NCI-H187 (cell line): ENCODE measurements around the gene DLG2.
"Not testable (repeated sequence)": the region's sequence is repeated elsewhere in the genome, so short reads cannot be mapped to it uniquely, and the experiment has no call there.

ENCODE experiments used
- DNase-seq, 2 experiments: peaks; one replicate each; lab custom pipeline; 2025; lab: John Stamatoyannopoulos, UW

Gene DLG2

GRCh38 chr11:85231588-85231987 is 395.6 kb downstream of the DLG2 start:
- no peak for DNase-seq

GRCh38 chr11:85229723-85230122 is 397.4 kb downstream of the DLG2 start:
- not testable (repeated sequence) for DNase-seq

- no peak for DNase-seq
Measured at GRCh38 chr11:85196968-85197367, 430.2 kb downstream of the DLG2 start.

- DNase-seq: no peak
Measured at GRCh38 chr11:85195934-85196333, 431.2 kb downstream of the DLG2 start.

- no peak for DNase-seq
Measured at GRCh38 chr11:85187992-85188391, 439.2 kb downstream of the DLG2 start.

- no peak for DNase-seq
Measured at GRCh38 chr11:85184721-85185120, 442.4 kb downstream of the DLG2 start.

- no peak for DNase-seq
Measured at GRCh38 chr11:85182441-85183387, 444.4 kb downstream of the DLG2 start.

GRCh38 chr11:85180528-85180927 is 446.6 kb downstream of the DLG2 start:
- DNase-seq: no peak

GRCh38 chr11:85171648-85172257 is 455.4 kb downstream of the DLG2 start:
- no peak for DNase-seq

- no peak for DNase-seq
Measured at GRCh38 chr11:85170184-85170583, 457.0 kb downstream of the DLG2 start.

- DNase-seq: no peak
Measured at GRCh38 chr11:85167471-85167870, 459.7 kb downstream of the DLG2 start.

GRCh38 chr11:85167038-85167437 is 460.1 kb downstream of the DLG2 start:
- no peak for DNase-seq

- no peak for DNase-seq
Measured at GRCh38 chr11:85165819-85166218, 461.3 kb downstream of the DLG2 start.

- no peak for DNase-seq
Measured at GRCh38 chr11:85164743-85165142, 462.4 kb downstream of the DLG2 start.

- no peak for DNase-seq
Measured at GRCh38 chr11:85154294-85154693, 472.9 kb downstream of the DLG2 start.

GRCh38 chr11:85137597-85137996 is 489.5 kb downstream of the DLG2 start:
- DNase-seq: no peak

- no peak for DNase-seq
Measured at GRCh38 chr11:85133636-85134035, 493.5 kb downstream of the DLG2 start.

GRCh38 chr11:85132851-85133585 is 494.1 kb downstream of the DLG2 start:
- no peak for DNase-seq

GRCh38 chr11:85127349-85127748 is 499.8 kb downstream of the DLG2 start:
- no peak for DNase-seq

GRCh38 chr11:85123752-85124231 is 503.4 kb downstream of the DLG2 start:
- DNase-seq: no peak

- DNase-seq: no peak
Measured at GRCh38 chr11:85118151-85118550, 509.0 kb downstream of the DLG2 start.

- DNase-seq: no peak
Measured at GRCh38 chr11:85115798-85116197, 511.3 kb downstream of the DLG2 start.

GRCh38 chr11:85114786-85115185 is 512.4 kb downstream of the DLG2 start:
- no peak for DNase-seq
